Measurements from ENCODE around the gene ZBTB45. TPM values are rescaled to one million over a fixed set of nuclear protein-coding genes. Genes with fewer than 3 reads are reported as not detected.

The ZBTB45 gene
- total and polyA plus RNA-seq, 2 donors (not counting 1 experiment from before 2014, with no cell fraction given), result 12.6 to 20.9 TPM

DNA sequence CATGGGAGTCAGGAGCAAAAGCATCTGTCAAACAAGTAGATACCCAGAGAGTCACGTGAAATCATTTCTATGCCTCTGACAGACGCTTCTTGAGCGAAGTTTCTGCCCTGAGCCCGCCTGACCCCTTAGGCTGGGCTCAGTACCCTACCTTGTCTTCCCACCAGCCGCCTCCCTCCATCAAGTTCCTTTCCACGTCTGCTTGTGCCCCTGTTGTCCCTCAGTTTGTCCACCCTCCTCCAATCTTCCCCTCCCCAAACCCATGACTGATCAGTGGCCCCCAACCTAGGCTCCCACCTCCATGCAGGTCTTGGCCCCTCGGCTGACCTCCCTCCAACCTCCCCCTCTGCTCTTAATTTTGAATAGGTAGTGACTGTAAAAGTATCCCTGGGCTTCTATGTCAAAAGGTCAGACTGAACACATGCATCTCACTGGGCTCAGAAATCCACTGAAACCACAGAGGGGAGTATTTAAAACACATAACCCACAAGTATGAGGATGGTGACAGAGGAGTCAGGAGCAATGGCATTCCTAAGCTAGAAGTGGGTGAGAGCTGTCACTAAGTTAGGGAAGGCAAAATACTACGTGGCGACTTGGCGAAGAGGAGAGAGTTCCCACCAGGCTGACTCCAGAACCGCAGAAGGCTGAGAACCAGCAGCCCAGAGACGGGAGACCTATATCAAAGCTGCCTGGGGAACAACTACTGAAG, 45.2 kb downstream of the ZBTB45 start:
- 89% methylated on average over 11 of the region's 12 CpGs for WGBS (ENCODE audit: insufficient coverage)
- ATAC-seq (ENCODE audit: low read depth), result no peak
- POLR2A ChIA-PET, result interaction anchor here (1.3 kb wide), 1 partner anchor 46 kb away, joined by 3 read pairs; the partner anchor contains the start of gene ZBTB45

GRCh38 chr19:58473775-58474174, 45.8 kb downstream of the ZBTB45 start:
- Histone ChIP-seq H2AFZ (ENCODE audit: insufficient read depth, low read depth, low read length, poor library complexity, severe bottlenecking) (no peak overlapping the region), H3K27me3 (replicated peaks in 1 of 4; ENCODE audit: control extremely low read depth in 1 of 4, control insufficient read depth in 3 of 4, insufficient read depth in 4 of 4, low read length in 3 of 4) (no peaks in the 10 kb centered on the region), H3K9me3 (ENCODE audit: control extremely low read depth in 1 of 3, control insufficient read depth in 2 of 3, insufficient read depth in 1 of 3, low read length in 2 of 3) (no peaks in the 10 kb centered on the region), H4K20me1 (ENCODE audit: control insufficient read depth, insufficient read depth, low read length, poor library complexity, severe bottlenecking) (no peaks in the 10 kb centered on the region), H3K4me2 (replicated peaks; ENCODE audit: low read depth, low read length, poor library complexity, severe bottlenecking) (no peak overlapping the region), H3K9ac (ENCODE audit: low read length) (no peak overlapping the region), H3K36me3 (replicated peaks in 1 of 2; ENCODE audit: control extremely low read depth in 1 of 2, control insufficient read depth in 1 of 2, extremely low read depth in 1 of 2, insufficient read depth in 2 of 2, low read length in 1 of 2) (peaks cover 4 to 14% of the 10 kb centered on the region in 2 experiments), H3K27ac (ENCODE audit: low read length in 2 of 2) (no peak overlapping the region), H3K79me2 (ENCODE audit: control insufficient read depth, insufficient read depth, low read length) (peaks cover 7% of the 10 kb centered on the region), H3K4me1 (ENCODE audit: control insufficient read depth in 2 of 2, insufficient read depth in 2 of 2, low read length in 2 of 2) (peaks cover 14 to 18% of the 10 kb centered on the region in 2 donors), H3K4me3 (ENCODE audit: control extremely low read depth in 1 of 5, extremely low read depth in 1 of 5, insufficient read depth in 1 of 5, low read depth in 2 of 5, low read length in 4 of 5) (no peak overlapping the region)
- peaks cover 23% of the 10 kb centered on the region for H3K4me1 Mint-ChIP-seq
- ATAC-seq (ENCODE audit: low read depth), result no peak
- H3K27me3 Mint-ChIP-seq, result no peaks in the 10 kb centered on the region
- peak overlapping the region; percentile 98 for H3K4me3 Mint-ChIP-seq
- intact Hi-C loops (cut with micrococcal nuclease), result no loop called here
- TF ChIP-seq, protein P1, sequence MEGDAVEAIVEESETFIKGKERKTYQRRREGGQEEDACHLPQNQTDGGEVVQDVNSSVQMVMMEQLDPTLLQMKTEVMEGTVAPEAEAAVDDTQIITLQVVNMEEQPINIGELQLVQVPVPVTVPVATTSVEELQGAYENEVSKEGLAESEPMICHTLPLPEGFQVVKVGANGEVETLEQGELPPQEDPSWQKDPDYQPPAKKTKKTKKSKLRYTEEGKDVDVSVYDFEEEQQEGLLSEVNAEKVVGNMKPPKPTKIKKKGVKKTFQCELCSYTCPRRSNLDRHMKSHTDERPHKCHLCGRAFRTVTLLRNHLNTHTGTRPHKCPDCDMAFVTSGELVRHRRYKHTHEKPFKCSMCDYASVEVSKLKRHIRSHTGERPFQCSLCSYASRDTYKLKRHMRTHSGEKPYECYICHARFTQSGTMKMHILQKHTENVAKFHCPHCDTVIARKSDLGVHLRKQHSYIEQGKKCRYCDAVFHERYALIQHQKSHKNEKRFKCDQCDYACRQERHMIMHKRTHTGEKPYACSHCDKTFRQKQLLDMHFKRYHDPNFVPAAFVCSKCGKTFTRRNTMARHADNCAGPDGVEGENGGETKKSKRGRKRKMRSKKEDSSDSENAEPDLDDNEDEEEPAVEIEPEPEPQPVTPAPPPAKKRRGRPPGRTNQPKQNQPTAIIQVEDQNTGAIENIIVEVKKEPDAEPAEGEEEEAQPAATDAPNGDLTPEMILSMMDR (IDR thresholded peaks at IDR 0.05), result no peak
- no peak for TF ChIP-seq EZH2 (IDR thresholded peaks at IDR 0.05; ENCODE audit: borderline replicate concordance, insufficient read depth, low read depth, low read length, poor library complexity, severe bottlenecking)
- no peaks in the 10 kb centered on the region for H3K9me3 Mint-ChIP-seq (ENCODE audit: insufficient read depth)
- CTCF ChIA-PET, result interaction anchor here (1.4 kb wide), 1 partner anchor 108 kb away, joined by 3 read pairs; no protein-coding TSS in a partner anchor
- H3K27ac Mint-ChIP-seq, result no peak overlapping the region
- POLR2A ChIA-PET, result no interaction called here
- no peak for DNase-seq

More for the DNA sequence above, 45.2 kb downstream of the ZBTB45 start:
- DNase-seq, result no peak
- Histone ChIP-seq H3K79me2 (ENCODE audit: control insufficient read depth, insufficient read depth, low read length) (peaks cover 1% of the 10 kb centered on the region), H3K9ac (ENCODE audit: low read length) (no peak overlapping the region), H2AFZ (ENCODE audit: insufficient read depth, low read depth, low read length, poor library complexity, severe bottlenecking) (no peak overlapping the region), H3K4me2 (replicated peaks; ENCODE audit: low read depth, low read length, poor library complexity, severe bottlenecking) (peak overlapping the region; percentile 91), H3K36me3 (replicated peaks in 1 of 2; ENCODE audit: control extremely low read depth in 1 of 2, control insufficient read depth in 1 of 2, extremely low read depth in 1 of 2, insufficient read depth in 2 of 2, low read length in 1 of 2) (peaks cover 4 to 13% of the 10 kb centered on the region in 2 experiments), H3K4me3 (ENCODE audit: control extremely low read depth in 1 of 5, extremely low read depth in 1 of 5, insufficient read depth in 1 of 5, low read depth in 2 of 5, low read length in 4 of 5) (no peak overlapping the region), H3K27ac (ENCODE audit: low read length in 2 of 2) (peak overlapping the region in 1 of 2 donors; percentile 89), H3K27me3 (replicated peaks in 1 of 4; ENCODE audit: control extremely low read depth in 1 of 4, control insufficient read depth in 3 of 4, insufficient read depth in 4 of 4, low read length in 3 of 4) (no peaks in the 10 kb centered on the region), H4K20me1 (ENCODE audit: control insufficient read depth, insufficient read depth, low read length, poor library complexity, severe bottlenecking) (no peaks in the 10 kb centered on the region), H3K9me3 (ENCODE audit: control extremely low read depth in 1 of 3, control insufficient read depth in 2 of 3, insufficient read depth in 1 of 3, low read length in 2 of 3) (no peaks in the 10 kb centered on the region), H3K4me1 (ENCODE audit: control insufficient read depth in 2 of 2, insufficient read depth in 2 of 2, low read length in 2 of 2) (peaks cover 14 to 18% of the 10 kb centered on the region in 2 donors)
- no peaks in the 10 kb centered on the region for H3K9me3 Mint-ChIP-seq (ENCODE audit: insufficient read depth)
- CTCF ChIA-PET, result interaction anchor here (1.3 to 1.4 kb wide), 2 partner anchors 107 to 192 kb away, joined by 3 to 5 read pairs; no protein-coding TSS in a partner anchor
- H3K4me1 Mint-ChIP-seq, result peaks cover 20% of the 10 kb centered on the region
- H3K27me3 Mint-ChIP-seq, result no peaks in the 10 kb centered on the region
- TF ChIP-seq EZH2 (IDR thresholded peaks at IDR 0.05; ENCODE audit: borderline replicate concordance, insufficient read depth, low read depth, low read length, poor library complexity, severe bottlenecking), result no peak
- TF ChIP-seq, protein P1 (IDR thresholded peaks at IDR 0.05), result no peak
- peak overlapping the region; percentile 50 for H3K27ac Mint-ChIP-seq
- intact Hi-C loops (cut with micrococcal nuclease), result no loop called here
- peak overlapping the region; percentile 98 for H3K4me3 Mint-ChIP-seq
